Measurements from ENCODE around the gene RABL6.
A peak's percentile ranks its signal among the peaks of the same experiment; 100 is the strongest.

The RABL6 gene

DNA sequence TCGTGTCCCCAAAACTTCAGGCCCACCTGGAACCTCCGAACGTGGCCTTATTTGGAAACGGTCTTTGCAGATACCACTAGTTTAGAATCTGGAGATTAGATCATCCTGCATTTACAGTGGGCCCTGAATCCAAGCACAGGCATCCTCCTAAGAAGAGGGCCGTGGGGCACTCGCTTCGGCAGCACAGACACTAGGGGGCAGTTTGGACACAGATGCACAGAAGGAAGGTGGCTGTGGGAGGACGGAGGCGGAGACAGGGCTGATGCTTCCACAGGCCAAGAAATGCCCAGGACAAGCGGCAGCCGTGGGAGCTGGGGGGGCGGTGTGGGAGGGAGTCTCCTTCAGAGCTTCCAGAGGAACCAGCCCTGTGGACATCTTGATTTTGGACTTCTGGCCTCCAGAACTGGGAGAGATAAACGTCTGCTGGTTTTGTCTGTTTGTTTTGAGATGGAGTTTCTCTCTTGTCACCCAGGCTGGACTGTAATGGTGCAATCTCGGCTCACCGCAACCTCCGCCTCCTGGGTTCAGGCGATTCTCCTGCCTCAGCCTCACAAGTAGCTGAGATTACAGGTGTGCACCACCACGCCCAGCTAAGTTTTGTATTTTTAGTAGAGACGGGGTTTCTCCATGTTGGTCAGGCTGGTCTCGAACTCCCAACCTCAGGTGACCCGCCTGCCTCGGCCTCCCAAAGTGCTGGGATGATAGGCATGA is 46.8 kb upstream of the RABL6 start (continued):
- TF ChIP-seq, protein P1, sequence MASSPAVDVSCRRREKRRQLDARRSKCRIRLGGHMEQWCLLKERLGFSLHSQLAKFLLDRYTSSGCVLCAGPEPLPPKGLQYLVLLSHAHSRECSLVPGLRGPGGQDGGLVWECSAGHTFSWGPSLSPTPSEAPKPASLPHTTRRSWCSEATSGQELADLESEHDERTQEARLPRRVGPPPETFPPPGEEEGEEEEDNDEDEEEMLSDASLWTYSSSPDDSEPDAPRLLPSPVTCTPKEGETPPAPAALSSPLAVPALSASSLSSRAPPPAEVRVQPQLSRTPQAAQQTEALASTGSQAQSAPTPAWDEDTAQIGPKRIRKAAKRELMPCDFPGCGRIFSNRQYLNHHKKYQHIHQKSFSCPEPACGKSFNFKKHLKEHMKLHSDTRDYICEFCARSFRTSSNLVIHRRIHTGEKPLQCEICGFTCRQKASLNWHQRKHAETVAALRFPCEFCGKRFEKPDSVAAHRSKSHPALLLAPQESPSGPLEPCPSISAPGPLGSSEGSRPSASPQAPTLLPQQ (tag by site-specific recombination; IDR thresholded peaks at IDR 0.05): peak; percentile 69
- TF ChIP-seq SP3 (tag by site-specific recombination; IDR thresholded peaks at IDR 0.05) (0 out of 2 replicates have a peak, but pooled peaks have one; percentile 37), SP2 (tag by site-specific recombination; IDR thresholded peaks at IDR 0.05) (peak; percentile 49), ZNF335 (tag by site-specific recombination; conservative IDR thresholded peaks at IDR 0.05) (peak; percentile 46; the same call in 1 of the 2 replicates), ZNF654 (tag by site-specific recombination; IDR thresholded peaks at IDR 0.05; ENCODE audit: low read depth) (peak; percentile 64), ZXDB (tag by site-specific recombination; IDR thresholded peaks at IDR 0.05) (peak; percentile 25; the same call in 1 of the 2 replicates), KLF1 (tag by site-specific recombination; IDR thresholded peaks at IDR 0.05) (0 out of 2 replicates have a peak, but pooled peaks have one; percentile 8), ZBTB8A (tag by site-specific recombination; IDR thresholded peaks at IDR 0.05) (0 out of 2 replicates have a peak, but pooled peaks have one; percentile 31), ZBTB17 (tag by site-specific recombination; IDR thresholded peaks at IDR 0.05) (peak; percentile 62; the same call in 1 of the 2 replicates), ZNF600 (tag by site-specific recombination; IDR thresholded peaks at IDR 0.05) (peak; percentile 36; the same call in 1 of the 2 replicates)
- TF ChIP-seq, protein P2, sequence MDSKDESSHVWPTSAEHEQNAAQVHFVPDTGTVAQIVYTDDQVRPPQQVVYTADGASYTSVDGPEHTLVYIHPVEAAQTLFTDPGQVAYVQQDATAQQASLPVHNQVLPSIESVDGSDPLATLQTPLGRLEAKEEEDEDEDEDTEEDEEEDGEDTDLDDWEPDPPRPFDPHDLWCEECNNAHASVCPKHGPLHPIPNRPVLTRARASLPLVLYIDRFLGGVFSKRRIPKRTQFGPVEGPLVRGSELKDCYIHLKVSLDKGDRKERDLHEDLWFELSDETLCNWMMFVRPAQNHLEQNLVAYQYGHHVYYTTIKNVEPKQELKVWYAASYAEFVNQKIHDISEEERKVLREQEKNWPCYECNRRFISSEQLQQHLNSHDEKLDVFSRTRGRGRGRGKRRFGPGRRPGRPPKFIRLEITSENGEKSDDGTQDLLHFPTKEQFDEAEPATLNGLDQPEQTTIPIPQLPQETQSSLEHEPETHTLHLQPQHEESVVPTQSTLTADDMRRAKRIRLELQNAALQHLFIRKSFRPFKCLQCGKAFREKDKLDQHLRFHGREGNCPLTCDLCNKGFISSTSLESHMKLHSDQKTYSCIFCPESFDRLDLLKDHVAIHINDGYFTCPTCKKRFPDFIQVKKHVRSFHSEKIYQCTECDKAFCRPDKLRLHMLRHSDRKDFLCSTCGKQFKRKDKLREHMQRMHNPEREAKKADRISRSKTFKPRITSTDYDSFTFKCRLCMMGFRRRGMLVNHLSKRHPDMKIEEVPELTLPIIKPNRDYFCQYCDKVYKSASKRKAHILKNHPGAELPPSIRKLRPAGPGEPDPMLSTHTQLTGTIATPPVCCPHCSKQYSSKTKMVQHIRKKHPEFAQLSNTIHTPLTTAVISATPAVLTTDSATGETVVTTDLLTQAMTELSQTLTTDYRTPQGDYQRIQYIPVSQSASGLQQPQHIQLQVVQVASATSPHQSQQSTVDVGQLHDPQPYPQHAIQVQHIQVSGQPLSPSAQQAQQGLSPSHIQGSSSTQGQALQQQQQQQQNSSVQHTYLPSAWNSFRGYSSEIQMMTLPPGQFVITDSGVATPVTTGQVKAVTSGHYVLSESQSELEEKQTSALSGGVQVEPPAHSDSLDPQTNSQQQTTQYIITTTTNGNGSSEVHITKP (tag by site-specific recombination; IDR thresholded peaks at IDR 0.05): peak; percentile 54
- TF ChIP-seq, protein P3, sequence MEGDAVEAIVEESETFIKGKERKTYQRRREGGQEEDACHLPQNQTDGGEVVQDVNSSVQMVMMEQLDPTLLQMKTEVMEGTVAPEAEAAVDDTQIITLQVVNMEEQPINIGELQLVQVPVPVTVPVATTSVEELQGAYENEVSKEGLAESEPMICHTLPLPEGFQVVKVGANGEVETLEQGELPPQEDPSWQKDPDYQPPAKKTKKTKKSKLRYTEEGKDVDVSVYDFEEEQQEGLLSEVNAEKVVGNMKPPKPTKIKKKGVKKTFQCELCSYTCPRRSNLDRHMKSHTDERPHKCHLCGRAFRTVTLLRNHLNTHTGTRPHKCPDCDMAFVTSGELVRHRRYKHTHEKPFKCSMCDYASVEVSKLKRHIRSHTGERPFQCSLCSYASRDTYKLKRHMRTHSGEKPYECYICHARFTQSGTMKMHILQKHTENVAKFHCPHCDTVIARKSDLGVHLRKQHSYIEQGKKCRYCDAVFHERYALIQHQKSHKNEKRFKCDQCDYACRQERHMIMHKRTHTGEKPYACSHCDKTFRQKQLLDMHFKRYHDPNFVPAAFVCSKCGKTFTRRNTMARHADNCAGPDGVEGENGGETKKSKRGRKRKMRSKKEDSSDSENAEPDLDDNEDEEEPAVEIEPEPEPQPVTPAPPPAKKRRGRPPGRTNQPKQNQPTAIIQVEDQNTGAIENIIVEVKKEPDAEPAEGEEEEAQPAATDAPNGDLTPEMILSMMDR (tag by site-specific recombination; IDR thresholded peaks at IDR 0.05): peak; percentile 69

DNA sequence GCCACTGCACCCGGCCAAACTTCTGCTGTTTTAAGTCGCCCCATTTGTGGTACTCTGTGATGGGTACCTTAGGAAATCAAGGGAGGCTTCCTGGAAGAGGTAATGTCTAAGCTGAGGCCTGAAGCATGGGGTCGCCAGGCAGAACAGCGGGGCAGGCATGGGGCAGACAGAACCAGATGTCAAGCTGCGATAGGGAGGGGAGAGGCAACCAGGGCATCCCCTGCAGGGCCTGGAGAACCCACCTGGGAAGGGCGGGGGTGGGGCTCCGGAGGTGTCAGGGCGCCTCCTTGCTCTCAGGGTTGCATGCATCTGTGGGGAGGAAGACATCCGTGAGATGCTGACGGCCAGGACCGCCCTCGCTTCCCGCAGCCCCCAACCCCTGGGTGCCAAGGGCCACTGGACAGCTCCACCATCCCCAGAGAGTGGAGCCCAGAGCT is 46.2 kb upstream of the RABL6 start:
- Histone ChIP-seq H3K4me3 (ENCODE audit: low read depth, low read length) (no peak overlapping the region), H3K9me3 (ENCODE audit: control insufficient read depth, insufficient read depth, low read depth, low read length) (no peaks in the 10 kb centered on the region), H3K36me3 (ENCODE audit: control insufficient read depth in 2 of 2, insufficient read depth in 1 of 2, low read length in 2 of 2) (no peaks in the 10 kb centered on the region), H3K27ac (ENCODE audit: extremely low read depth, low read depth, low read length) (no peak overlapping the region), H3K4me1 (ENCODE audit: control insufficient read depth, insufficient read depth, low read length) (no peaks in the 10 kb centered on the region)
- no peak for TF ChIP-seq ZNF701 (tag by site-specific recombination; IDR thresholded peaks at IDR 0.05)
- TF ChIP-seq, protein P4, sequence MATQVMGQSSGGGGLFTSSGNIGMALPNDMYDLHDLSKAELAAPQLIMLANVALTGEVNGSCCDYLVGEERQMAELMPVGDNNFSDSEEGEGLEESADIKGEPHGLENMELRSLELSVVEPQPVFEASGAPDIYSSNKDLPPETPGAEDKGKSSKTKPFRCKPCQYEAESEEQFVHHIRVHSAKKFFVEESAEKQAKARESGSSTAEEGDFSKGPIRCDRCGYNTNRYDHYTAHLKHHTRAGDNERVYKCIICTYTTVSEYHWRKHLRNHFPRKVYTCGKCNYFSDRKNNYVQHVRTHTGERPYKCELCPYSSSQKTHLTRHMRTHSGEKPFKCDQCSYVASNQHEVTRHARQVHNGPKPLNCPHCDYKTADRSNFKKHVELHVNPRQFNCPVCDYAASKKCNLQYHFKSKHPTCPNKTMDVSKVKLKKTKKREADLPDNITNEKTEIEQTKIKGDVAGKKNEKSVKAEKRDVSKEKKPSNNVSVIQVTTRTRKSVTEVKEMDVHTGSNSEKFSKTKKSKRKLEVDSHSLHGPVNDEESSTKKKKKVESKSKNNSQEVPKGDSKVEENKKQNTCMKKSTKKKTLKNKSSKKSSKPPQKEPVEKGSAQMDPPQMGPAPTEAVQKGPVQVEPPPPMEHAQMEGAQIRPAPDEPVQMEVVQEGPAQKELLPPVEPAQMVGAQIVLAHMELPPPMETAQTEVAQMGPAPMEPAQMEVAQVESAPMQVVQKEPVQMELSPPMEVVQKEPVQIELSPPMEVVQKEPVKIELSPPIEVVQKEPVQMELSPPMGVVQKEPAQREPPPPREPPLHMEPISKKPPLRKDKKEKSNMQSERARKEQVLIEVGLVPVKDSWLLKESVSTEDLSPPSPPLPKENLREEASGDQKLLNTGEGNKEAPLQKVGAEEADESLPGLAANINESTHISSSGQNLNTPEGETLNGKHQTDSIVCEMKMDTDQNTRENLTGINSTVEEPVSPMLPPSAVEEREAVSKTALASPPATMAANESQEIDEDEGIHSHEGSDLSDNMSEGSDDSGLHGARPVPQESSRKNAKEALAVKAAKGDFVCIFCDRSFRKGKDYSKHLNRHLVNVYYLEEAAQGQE (tag by site-specific recombination; IDR thresholded peaks at IDR 0.05): 0 out of 2 replicates have a peak, but pooled peaks have one; percentile 20
- TF ChIP-seq ZNF138 (tag by site-specific recombination; IDR thresholded peaks at IDR 0.05; ENCODE audit: borderline replicate concordance): no peak
- ChIA-PET POLR2A (interaction anchor here (0.6 to 1.4 kb wide), 2 partner anchors 34 to 44 kb away, joined by 3 to 14 read pairs; no protein-coding TSS in a partner anchor), CTCF (interaction anchor here (0.7 to 5.9 kb wide), 18 partner anchors 9 to 288 kb away, joined by 3 to 54 read pairs (median 5); no protein-coding TSS in a partner anchor)
